Activated CD4-positive, alpha-beta T cell treated with anti-CD3 and anti-CD28 coated beads for 24 hours (primary cell): Measurements from ENCODE around the gene KRTAP6-3.

ENCODE experiments used
- DNase-seq, 2 donors: peaks; one replicate each; pipeline ENCODE4 v3.0.0-alpha.2; 2020; ENCODE audit warnings: low read depth in 2 of 2

KRTAP6-3 gene, protein sequence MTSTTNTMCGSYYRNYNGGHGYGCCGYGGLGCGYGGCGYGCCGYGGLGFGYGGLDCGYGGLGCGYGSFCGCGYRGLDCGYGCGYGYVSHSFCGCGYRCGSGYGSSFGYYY

DNA sequence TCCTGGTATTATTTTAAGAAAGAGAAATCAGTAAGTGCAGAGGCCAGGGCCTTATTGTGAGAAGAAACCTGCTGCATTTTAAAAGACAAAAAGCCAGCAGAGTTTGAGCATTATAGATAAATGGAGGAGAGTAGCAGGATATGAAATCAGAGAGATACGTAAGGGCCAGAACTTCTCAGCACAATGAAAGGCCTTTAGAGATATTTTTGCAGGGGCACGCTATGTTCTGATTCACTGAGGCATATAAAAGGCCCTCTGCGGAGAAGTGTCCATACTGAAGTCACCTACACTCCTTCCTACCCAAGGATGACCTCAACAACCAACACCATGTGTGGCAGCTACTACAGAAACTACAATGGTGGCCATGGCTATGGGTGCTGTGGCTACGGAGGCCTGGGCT is at the start of gene KRTAP6-3:
Gene KRTAP6-3, plus strand, starts transcription at position 301 of the 400 bp plus-strand sequence. Its CDS starts 6 bp downstream, at position 307.
- DNase-seq = no peak

DNA sequence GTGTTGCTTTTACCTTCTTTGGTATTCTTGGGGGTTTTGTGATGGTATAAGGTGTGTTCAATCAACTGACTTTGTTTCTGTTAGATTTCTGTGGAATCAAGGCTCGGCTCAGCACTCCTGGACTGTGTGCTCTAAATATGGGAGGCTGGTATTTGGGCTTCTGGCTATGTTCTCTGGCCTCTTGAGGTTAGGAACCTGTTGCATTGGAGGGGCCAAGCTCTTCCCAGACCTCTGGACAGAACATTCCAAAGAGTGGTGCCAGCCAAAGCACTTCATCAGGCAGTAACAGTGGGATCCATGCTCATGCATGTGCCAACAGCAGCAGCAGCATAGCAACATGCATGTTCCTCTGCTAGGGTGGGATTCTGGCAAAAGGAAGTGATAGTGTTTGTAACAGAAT is 39.5 kb upstream of the KRTAP6-3 start:
- no peak for DNase-seq

DNA sequence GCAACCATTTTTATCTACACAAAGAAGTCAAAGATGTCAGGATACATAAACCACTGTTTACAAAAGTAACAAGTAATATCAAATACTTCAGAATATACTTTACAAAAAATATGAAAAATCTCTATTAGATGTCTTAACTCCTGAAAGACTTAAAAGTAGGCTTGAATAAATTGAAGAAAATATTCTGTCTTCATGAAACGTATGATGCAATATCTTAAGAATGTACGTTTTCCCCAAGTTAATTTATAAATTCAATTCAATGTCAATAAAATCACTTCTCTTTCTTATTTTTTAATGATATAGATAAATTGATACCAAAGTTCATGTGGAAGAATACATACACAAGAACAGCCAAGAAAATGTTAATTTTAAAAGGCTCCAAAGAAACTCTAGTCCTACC is 37.1 kb upstream of the KRTAP6-3 start:
- no peak for DNase-seq

DNA sequence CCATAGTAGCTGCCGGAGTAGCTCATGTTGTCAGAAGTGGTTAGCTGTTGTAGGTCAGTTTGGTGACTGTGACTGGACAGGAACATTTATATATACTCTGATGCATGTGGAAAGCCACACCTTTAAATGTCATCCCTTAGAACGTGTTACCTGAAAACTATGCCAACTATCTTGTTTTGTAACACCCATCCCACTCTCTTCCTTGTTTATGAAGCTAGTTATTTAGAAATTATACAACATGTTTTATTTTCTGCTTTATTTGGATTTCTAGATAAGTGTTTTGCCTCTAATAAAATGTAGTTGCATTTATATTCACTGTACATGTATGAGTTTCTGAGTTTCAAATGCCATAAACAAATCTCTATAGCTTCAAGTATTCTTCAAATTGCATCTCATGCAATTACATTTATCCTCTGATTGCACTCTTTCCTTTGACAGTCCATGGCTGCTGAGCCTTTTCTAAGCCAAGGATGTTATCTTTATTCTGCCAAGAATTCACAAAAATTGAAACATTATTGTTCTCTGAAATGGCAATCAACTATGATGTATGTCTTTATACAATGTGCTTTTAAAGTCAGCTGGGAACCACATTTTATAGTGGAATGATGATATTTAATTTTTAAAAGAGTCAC is 30.9 kb upstream of the KRTAP6-3 start, which contains the start of gene KRTAP19-7:
Gene KRTAP19-7, minus strand, starts transcription at position 51 of the 632 bp plus-strand sequence. Its CDS starts 25 bp downstream, at position 26.
- DNase-seq = no peak

DNA sequence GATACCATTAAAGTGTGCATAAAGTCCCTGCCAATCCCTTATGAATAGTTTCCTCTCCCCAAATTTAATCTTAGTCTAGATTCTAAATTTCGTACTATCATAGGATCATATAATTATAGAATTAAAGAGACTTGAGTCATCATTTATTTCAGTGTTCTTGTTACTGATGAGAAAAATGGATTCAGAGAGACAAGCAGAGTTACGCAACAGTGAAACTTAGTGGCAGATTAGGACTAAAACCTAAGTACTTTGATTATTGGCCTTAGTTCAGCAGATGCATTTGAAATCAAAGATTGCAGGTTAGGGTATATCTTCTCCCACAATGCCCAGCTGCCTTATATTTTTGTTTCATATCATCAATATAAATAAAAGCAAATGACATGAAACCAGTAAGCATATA is 30.3 kb upstream of the KRTAP6-3 start:
- DNase-seq = no peak

DNA sequence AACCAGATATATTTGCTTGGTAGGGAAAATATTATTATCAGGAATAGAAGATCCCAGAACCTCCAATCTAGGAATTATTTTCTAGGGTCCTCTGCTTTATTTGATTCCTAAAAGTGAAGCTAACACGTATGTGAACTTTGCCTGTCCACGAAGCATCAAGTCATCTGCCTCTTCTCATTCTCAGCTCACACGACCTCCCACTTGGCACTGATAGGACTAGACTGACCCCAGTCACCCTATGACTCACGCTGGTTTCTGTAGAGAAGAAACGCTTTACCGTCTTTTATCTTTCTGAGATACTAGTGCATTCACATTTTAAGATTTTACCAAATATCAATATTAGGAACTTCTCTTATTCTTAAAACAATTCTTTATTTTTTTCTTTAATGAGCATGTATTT is 29.2 kb upstream of the KRTAP6-3 start:
- DNase-seq = no peak

DNA sequence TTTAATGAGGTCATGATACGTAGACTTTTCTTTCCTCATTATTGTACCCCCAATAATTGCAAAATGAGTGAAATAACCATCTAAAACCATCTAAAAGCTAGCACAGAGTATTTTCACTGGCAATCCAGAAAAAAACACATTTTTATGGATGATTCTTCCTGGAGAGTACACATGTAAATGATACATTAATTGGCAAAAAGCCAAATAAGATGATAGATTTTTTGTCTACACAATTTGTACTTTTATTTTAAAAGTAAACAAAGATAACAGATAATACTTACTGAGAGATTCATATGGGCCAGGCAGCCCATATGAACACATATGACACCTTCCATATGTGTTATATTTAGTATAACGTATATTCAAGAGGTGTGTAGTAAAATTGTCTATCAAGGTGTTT is 28.6 kb upstream of the KRTAP6-3 start:
- DNase-seq = no peak

DNA sequence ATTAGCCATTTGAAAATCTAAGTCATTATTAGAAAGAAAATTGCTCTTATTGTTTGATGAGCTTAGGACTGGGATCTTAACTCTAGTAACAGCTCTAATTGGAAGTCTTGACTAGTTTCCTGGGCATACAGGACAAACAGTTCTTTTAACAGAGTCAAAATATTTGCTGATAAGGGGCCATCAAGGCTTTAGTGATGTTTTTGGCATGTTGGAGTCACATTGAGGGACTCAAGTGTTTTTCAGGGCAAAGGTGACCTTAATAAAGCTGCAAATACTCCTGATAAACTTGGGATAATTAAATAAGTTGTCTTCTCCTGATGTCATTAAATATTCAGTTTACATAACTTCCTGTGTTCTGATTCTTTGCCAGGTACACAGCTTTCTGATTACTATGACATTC is 24.6 kb upstream of the KRTAP6-3 start:
- no peak for DNase-seq

DNA sequence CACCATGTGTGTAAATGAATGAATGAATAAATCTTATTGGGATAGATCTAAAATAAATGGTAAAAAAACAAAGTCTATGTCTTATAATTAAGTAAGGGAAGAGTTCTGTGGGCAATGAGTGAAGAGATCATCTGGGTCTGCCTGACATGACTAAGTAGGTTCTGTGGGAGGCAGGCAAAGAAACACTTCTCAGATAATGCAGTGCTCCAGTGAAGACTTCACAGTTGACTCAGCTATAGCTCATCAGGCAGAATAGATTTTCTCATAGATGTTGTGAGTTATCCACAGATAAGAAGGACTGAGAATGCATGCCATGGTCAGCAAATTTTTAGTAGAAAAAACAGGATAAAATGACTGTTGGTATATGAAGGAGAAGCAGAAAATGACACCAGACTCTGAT is 14.5 kb upstream of the KRTAP6-3 start:
- DNase-seq = no peak

DNA sequence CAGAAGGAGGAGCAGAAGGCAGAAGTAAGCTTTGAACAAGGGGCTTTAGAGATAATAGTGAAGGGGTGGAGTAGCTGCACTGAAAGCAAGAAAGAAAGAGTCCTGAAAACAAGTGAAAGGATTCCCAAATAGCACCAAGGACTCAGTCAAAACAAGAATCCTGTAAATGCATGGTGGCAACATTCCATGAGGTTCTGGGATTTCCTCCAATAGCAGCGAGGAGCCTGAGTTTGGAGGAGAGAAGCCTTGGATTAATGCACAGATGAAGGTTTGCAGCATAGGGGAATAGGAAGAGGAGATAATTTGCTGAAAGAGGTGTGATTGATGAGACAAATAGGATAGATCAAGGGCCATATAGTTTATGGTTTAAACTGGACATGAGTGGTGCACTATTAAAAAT is 12.9 kb upstream of the KRTAP6-3 start:
- DNase-seq = no peak

DNA sequence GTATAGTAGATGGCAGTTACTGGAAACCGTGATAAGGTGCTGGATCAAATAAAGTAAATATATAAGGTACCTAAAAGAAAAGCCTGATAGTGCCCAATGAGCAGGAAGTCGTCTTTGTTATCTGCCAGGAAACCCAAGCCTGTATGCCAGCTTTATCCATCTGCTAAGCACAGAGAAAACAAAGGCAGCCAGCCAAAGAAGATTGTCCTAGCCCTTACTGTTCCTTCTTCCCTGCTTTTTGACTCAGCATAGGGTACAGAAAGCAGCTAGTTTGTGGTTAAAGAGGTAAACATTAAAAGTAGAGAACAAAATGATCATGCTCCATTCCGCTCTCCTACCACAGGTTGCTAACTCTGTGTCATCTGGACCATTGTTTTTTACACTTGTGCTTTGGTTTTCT is 12.1 kb upstream of the KRTAP6-3 start:
- DNase-seq = no peak

DNA sequence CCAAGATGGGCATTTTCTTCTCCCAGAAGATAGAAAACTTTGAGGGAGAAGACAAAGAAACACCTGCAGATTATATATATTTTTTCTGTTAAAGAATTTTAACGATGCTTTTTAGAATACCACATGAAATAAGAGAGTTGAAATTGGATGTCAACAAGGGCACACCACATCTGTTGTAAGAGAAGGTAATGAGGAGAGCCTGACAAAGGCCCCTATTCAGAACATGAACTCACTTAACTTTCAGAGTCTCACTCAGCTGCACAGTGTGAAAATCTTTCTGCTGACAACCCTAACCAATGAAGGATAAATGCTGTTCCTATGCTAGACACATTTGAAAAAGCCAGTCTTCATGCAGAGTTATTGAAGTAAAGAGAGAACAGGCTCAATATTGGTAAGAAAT is 9.4 kb upstream of the KRTAP6-3 start:
- DNase-seq = no peak

DNA sequence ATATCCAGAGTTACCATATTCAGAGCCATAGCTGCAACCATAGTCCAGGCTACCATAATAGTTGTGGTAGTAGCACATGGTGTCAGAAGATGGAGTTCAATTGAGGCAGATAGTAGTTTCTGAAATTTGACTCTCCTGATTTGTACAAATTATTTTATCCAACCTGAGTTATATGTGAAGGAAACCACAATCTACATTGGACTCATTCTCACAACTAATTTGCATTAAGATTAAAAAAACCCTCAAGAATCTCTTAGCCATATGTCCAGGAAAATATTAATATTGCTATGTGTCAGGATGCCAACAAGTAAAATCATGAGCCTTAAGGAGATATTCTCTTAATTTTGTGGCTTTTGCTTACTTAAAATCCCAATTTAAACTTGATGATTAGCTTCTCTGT is 1.9 kb upstream of the KRTAP6-3 start, which contains the start of gene KRTAP22-2:
Gene KRTAP22-2, minus strand, starts transcription at position 101 of the 400 bp plus-strand sequence.
- no peak for DNase-seq

DNA sequence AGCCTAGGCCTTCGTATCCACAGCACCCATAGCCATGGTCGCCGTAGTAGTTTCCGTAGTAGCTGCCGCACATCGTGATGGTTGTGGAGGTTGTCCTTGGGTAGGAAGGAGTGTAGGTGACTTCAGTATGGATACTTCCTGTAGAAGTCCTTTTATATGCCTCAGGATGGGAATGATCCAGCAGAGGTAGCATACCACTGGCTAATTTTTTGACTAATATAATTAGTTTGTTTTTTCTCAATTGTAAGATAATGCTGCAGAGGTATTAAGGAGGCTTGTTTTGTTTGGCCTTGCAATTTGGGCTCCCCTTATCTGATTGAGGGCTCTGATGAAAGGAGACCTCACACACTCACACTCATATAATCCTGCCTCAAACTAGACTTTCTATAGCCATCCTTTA is 6.6 kb downstream of the KRTAP6-3 start, which contains the start of gene KRTAP6-2:
Gene KRTAP6-2, minus strand, starts transcription at position 101 of the 400 bp plus-strand sequence. Its CDS starts 28 bp downstream, at position 73.
- DNase-seq = no peak

DNA sequence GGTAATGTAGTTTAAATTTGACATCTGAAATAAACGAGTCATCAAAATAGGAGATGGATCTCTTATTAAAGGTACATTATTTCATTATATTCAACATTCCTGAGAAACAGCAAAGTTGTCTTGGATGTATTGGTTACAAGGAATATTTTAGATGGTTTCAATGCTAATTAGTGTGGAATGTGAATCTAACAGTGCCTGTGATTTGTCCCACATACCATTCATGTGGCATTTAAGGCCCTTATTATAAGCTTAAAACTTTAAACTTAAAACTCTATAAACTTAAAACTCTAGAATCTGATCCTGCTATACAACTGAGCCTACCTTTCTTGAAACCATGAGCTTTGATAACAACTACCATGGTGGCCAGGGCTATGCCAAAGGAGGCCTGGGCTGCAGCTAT is 8.5 kb downstream of the KRTAP6-3 start, which contains the start of gene KRTAP22-1:
Gene KRTAP22-1, plus strand, starts transcription at position 301 of the 400 bp plus-strand sequence.
- DNase-seq = no peak

DNA sequence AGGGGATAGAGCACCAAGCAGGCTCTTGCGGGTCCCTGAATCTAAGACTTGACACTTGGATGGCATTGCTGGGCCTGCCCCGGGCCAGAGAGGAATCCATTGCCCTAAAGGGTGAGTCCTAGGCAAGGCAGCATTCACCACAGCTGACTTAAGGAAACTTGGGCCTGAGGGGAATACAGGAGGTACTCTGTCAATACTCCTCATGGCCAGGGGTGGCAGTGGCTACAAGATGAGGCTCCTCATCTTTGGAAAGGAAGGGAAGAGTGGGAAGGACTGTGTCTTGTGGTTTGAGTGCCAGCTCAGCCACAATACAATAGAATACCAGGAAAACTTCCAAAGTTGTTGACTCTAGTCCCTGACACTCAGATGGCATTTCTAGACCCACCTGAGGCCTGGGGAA is 13.7 kb downstream of the KRTAP6-3 start:
- DNase-seq = no peak

DNA sequence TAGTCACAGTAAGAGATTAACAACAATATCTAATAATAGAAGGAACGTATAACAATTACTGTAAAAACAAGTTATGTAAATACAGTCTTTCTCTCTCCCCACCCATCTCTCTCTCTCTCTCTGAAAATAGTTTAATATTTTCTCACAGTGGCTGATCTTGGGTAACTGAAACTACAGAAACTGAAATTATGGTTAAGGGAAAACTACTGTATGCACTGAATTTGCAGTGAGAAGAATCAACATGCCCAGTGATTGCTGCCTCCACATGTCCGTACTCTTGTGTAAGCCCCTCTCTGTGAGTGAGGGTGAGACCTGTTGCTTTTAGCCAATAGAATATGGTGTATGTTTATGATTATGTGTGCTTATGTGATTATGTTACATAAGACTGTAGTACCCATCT is 19.9 kb downstream of the KRTAP6-3 start:
- DNase-seq = no peak

DNA sequence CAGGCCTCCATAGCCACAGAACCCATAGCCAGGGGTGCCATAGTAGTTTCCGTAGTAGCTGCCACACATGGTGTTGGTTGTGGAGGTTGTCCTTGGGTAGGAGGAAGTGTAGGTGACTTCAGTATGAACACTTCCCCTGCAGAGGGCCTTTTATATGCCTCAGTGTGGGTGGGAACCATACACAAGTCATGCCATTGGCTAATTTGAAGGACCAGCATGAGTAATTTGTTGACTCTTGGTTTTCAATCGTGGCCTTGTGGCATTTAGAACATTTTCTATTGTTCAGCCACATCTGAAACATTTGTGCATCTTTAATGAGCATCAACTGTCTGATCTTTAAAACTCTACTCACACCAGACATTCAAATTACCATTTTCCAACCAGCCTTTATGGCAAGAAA is 21.6 kb downstream of the KRTAP6-3 start, which contains the start of gene KRTAP6-1:
Gene KRTAP6-1, minus strand, starts transcription at position 95 of the 400 bp plus-strand sequence. Its CDS starts 26 bp downstream, at position 69.
- DNase-seq = no peak

DNA sequence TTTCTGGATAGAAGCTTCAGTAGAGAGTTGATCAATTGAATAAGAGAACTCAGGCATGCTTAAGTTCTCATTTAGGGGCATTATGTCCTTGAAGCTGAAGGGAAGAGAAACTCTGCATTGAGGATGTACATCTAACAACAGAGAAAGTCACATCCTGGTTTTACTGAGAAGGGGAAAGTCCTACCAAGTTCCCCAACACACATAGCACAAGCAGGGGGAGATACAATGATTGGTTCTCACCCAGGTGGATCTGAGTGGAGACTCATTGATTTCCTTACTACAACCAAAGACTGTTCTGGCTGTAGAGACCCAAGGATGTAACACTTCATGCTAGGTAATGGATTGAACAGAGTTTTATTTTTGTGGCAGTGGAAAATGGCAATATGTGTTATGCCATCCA is 23.0 kb downstream of the KRTAP6-3 start:
- no peak for DNase-seq

DNA sequence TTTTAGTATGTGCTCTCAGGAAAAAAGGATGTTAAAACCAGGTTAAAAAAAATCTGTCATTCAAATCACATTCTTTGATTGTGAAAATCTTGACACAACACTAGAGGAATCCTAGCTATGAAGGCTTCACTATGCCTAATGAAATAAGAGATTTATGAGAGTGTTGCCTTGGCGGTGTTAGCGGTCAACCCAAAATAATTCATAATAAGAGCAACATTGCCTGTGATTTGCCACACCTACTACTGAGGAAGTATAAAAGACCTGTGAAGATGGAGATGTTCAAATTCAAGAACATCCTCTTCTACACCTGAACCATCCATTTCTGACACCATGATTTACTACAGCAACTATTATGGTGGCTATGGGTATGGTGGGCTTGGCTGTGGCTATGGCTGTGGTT is 23.9 kb downstream of the KRTAP6-3 start, which contains the start of gene KRTAP20-1:
Gene KRTAP20-1, plus strand, starts transcription at position 301 of the 400 bp plus-strand sequence. Its CDS starts 30 bp downstream, at position 331.
- no peak for DNase-seq

DNA sequence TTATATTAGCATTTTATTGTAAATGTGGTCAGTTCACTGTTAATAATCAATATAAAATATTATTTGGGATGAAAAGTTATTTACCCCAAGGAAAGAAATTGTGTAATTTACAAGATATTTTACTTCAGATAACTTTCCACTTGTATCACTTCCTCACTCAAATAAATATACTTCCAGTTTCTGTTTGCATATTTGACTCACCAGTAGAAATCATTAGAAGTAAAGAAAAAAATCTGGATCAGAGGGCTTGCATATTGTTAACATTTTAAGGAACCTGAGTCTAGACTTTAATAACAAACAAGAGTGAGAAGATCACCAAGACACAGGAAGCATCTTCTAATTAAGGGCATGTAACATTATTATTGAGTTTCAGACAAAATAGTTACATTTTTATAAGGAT is 27.8 kb downstream of the KRTAP6-3 start:
- no peak for DNase-seq

DNA sequence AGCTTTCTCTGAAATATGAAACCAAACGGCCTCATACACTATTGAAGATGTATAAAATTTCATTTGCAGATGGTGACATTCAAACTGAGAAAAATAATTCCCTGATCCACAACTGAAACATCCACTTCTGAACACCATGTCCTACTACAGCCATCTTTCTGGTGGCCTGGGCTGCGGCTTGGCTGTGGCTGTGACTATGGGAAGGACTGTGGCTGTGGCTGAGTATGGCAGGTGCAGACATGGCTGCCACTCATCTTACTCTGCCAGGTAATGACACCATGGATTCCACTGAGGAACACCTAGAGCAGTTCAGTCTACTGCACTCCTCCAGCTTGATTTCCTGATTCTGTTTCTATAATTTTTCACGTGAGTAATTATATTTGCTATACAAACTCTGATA is 28.3 kb downstream of the KRTAP6-3 start, which contains the start of gene KRTAP20-4:
Gene KRTAP20-4, plus strand, starts transcription at position 106 of the 400 bp plus-strand sequence.
- DNase-seq = no peak

DNA sequence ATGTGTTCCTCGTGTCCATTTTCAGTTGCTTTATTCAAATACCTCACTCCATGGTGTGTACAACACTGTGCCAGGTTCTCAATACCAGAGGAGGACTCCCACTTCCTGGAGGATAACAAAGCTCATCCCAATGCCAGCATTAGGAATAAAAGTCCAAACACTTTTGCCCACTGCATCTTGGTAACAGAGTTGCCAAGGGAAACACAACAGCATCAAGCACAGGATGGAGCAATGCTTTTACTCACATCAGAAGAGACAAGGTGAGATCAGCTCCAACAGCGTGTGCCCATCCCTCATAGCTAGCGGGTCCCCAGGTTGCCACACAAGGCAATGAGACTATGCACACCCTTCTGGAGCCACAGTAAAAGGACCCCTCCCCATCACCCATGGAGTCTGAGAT is 31.1 kb downstream of the KRTAP6-3 start:
- DNase-seq = no peak
